ENCODE results near the gene TRAP1.

DNA sequence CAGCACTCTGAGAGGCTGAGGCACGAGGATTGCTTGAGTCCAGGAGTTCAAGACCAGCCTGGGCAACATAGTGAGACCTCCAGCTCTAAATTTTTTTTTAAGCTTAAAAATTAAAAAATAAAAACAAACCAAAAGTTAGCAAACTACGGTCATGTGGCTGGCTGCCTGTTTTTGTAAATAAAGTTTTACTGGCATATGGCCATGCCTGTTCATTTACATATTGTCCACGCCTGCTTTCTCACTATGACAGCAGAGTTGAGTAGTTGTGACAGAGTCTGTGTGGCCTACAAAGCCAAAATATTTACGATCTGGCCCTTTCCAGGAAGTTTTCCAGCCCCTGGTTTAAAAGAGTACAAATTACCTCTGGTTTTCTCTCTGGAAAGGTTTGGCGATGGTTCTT lies 109.3 kb downstream of the TRAP1 start:
- TF ChIP-seq ZNF274 (IDR thresholded peaks at IDR 0.05; ENCODE audit: low read depth, low read length) (no peak), SUZ12 (IDR thresholded peaks at IDR 0.05; ENCODE audit: extremely low read depth, insufficient read depth, insufficient read length) (no peak)
